Activated naive CD4-positive, alpha-beta T cell treated with anti-CD3 and anti-CD28 coated beads for 36 hours (primary cell): ENCODE results near the gene SLC7A11. TPM values are rescaled to one million over a fixed set of nuclear protein-coding genes. Genes with fewer than 3 reads are reported as not detected.

Experiments used
- CTCF ChIA-PET: fragments of 350-600 bp; sonication (Branson Sonifier 250); formaldehyde crosslinking; loops from one replicate; lab custom pipeline; 2021; ENCODE audit warnings: antibody characterized with exemption; lab: Charles Lee
- DNase-seq: peaks from one replicate; pipeline ENCODE4 v3.0.0-alpha.2; 2020
- H3K27ac Mint-ChIP-seq: one replicate; pipeline ENCODE4 v1.8.0; 2021; ENCODE audit warnings: mild to moderate bottlenecking, mixed read lengths
- H3K27me3 Mint-ChIP-seq: one replicate; pipeline ENCODE4 v1.8.0; 2021; ENCODE audit warnings: low read depth, mixed read lengths
- H3K36me3 Mint-ChIP-seq: one replicate; pipeline ENCODE4 v1.8.0; 2021; ENCODE audit warnings: low read depth, mixed read lengths
- H3K4me1 Mint-ChIP-seq: one replicate; pipeline ENCODE4 v1.8.0; 2021; ENCODE audit warnings: low read depth, mixed read lengths
- H3K4me3 Mint-ChIP-seq: one replicate; pipeline ENCODE4 v1.8.0; 2021; ENCODE audit warnings: mild to moderate bottlenecking, moderate library complexity, mixed read lengths
- H3K9me3 Mint-ChIP-seq: one replicate; pipeline ENCODE4 v1.8.0; 2021; ENCODE audit warnings: mixed read lengths
- intact Hi-C: fragments of 100-400 bp; cut with micrococcal nuclease; formaldehyde crosslinking; loops from one replicate; pipeline ENCODE4 v1.15.1; 2023
- total RNA-seq, 2 experiments: library from RNA; stranded (reverse); gene quantifications; one replicate each; pipeline ENCODE4 v1.2.3, GENCODE V29; 2021

SLC7A11 gene
- total RNA-seq, result 1 to 10 TPM; 3.2 to 3.4 TPM

DNA sequence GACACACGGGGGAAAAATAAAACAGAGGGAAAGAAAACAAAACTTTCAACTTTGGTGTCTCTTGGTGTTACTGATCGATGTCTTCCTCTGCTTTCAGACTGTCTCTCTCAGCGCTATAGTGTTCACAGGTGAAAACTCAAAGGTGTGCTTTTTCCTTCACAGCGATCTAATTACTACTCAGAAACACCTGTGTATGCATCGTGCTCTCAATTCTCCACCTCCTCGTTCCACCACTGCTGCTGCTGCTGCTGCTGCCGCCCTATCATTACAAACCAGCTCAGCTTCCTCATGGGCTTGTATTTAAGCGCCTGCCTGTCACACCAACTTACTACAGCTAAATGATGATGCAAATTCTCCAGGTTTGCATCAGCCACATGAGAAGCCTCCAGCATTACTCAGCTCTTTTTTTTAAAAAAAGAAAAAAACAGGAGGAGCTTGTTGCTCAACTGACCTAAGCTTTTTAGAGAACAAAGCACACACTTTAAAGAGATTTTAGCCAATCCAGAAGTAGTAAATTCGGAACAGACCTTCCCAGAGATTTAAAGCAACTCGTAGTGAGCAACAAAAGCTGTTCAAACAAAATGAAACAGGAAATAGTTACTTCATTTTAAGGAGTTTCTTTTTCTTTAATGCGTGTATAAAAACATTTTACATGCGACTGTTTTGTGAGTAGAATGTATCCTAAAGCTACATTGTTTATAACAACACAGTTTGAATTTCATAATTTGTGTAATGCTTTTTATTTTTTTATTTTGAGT, at the start of gene SLC7A11:
TSS of gene SLC7A11 (minus strand) at position 274 of the 758 bp plus-strand sequence. CDS start 280 bp downstream, outside the sequence.
- peak; percentile 77 for DNase-seq
- CTCF ChIA-PET, result interaction anchor here (0.7 kb wide), 1 partner anchor 58 kb away, joined by 4 read pairs; no protein-coding TSS in a partner anchor
- intact Hi-C loops, result loop anchor here (1.0 to 10.0 kb wide), 3 partner anchors 633 to 840 kb away; partner anchors contain the start of gene NOCT
- H3K27me3 Mint-ChIP-seq, result no peaks in the 10 kb centered on the region
- H3K4me3 Mint-ChIP-seq, result peak within 1 kb of the TSS; percentile 85
- peaks cover 3% of the 10 kb centered on the region for H3K36me3 Mint-ChIP-seq
- H3K9me3 Mint-ChIP-seq, result no peaks in the 10 kb centered on the region
- H3K27ac Mint-ChIP-seq, result peak within 1 kb of the TSS; percentile 92
- H3K4me1 Mint-ChIP-seq, result peaks cover 11% of the 10 kb centered on the region

DNA sequence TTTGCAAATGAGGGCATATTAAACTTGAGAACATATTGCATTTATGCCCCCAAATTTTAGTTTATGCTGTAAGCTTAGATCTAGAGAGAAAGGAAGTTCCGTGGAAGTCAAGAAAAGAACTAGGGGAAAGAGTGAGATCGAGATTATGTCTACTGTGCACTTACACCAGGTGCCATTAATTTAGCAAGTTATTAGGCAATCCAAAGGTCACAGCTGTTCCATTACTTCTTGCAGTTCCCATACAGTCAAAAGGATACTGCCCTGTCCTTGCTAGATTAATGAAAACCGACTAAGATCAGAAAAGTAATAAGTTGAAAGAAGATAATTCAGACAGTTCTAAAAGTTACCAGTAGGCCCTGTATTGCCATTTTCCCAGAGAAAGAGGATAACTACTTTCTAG, 49.3 kb upstream of the SLC7A11 start:
- no peak for DNase-seq
- Mint-ChIP-seq H3K9me3 (no peaks in the 10 kb centered on the region), H3K4me3 (no peak overlapping the region), H3K36me3 (no peaks in the 10 kb centered on the region), H3K4me1 (no peaks in the 10 kb centered on the region), H3K27ac (no peak overlapping the region), H3K27me3 (peaks cover 2% of the 10 kb centered on the region)
- CTCF ChIA-PET, result no interaction called here
- intact Hi-C loops, result no loop called here

DNA sequence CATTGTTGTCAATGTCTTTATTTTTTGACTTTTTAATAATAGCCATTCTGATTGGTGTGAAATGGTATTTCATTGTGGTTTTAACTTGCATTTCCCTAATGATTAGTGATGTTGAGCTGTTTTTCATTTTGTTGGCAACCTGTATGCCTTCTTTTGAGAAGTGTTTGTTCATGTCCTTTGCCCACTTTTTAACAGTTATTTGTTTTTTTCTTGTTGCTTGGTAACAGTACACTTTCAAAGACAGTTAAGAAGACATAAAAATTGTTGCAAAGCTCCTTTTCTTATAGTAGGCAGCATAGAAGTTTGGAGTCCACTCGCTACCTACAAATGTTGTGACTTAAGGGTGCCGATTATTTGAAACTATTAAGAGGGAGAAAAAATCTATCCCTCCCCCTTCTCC, 48.7 kb upstream of the SLC7A11 start:
- Mint-ChIP-seq H3K36me3 (no peaks in the 10 kb centered on the region), H3K27ac (no peak overlapping the region), H3K27me3 (peaks cover 2% of the 10 kb centered on the region), H3K4me1 (no peaks in the 10 kb centered on the region), H3K9me3 (no peaks in the 10 kb centered on the region), H3K4me3 (no peak overlapping the region)
- CTCF ChIA-PET, result no interaction called here
- no peak for DNase-seq
- intact Hi-C loops, result no loop called here

DNA sequence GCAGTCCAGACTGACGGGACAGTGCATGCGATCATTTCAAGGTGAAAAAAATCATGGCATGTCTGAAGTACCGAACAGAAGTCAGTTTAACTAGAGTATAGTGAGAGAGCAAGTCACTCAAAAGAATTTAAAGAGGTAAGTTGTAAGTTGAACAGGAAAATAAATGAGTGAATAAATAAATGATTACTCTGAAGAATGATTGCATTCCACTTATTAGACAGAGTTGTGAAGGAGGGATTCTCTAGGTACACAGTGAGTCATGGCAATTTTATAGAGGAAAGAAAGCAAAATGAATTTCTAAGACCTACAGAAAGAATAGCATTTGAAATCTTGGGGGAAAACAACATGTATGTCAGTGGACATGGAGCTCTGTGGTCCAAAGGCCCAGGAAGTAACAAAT, 37.1 kb upstream of the SLC7A11 start:
- CTCF ChIA-PET, result no interaction called here
- no peaks in the 10 kb centered on the region for H3K36me3 Mint-ChIP-seq
- no peaks in the 10 kb centered on the region for H3K9me3 Mint-ChIP-seq
- DNase-seq, result no peak
- no peak overlapping the region for H3K27ac Mint-ChIP-seq
- no peak overlapping the region for H3K4me3 Mint-ChIP-seq
- no peaks in the 10 kb centered on the region for H3K27me3 Mint-ChIP-seq
- intact Hi-C loops, result no loop called here
- H3K4me1 Mint-ChIP-seq, result no peaks in the 10 kb centered on the region

DNA sequence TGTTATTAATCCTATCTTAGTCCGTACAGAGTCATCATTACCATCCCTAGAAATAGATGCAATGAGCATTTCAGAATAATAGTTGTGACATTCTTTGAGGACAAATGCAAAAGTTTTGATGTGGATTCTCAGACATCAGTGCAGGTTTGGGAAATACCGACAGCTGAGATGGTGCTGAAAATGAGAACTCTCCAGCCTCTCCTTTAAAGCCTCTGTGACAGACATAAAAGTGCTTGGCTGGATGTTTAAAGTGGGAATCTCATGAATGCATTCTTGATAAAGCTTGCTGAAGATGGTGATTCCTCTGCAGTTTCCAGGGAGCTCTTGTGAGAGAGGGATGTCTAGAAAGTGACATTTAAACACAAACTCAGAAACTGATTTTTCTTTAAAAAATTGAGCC, 35.0 kb upstream of the SLC7A11 start:
- Mint-ChIP-seq H3K27ac (no peak overlapping the region), H3K4me3 (no peak overlapping the region), H3K27me3 (no peaks in the 10 kb centered on the region), H3K4me1 (no peaks in the 10 kb centered on the region), H3K9me3 (no peaks in the 10 kb centered on the region), H3K36me3 (no peaks in the 10 kb centered on the region)
- intact Hi-C loops, result no loop called here
- no peak for DNase-seq
- CTCF ChIA-PET, result no interaction called here

DNA sequence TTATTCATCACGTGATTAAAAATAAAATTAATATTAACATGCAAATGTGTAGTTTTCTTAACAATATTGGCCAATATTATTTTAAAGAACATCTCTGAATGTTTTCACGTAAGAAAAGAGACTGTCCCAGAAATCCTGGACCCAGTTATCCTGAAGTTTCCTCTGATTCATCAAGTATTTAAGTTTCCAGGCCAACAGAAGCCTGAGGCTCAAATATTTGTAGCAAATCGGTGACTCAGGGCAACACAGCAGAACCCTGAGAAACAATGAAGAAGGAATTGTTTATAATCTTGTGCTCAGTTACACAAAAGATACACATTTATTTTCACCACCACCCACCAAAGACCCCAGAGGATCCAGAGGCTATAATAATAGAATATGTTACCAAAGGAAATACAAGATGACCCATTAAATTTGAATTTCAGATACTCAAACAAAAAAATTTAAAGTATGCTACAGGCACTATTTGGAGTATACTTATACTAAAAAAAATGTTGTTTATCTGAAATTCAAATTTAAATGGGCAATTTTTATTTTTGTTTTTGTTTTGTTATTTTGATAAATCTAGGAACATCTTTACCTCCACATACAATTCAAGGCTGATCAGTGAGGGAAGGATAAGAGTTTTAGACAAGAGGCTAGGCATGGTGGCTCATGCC, 33.9 kb upstream of the SLC7A11 start:
- Mint-ChIP-seq H3K36me3 (no peaks in the 10 kb centered on the region), H3K4me3 (no peak overlapping the region), H3K9me3 (no peaks in the 10 kb centered on the region), H3K27ac (no peak overlapping the region), H3K4me1 (no peaks in the 10 kb centered on the region), H3K27me3 (no peaks in the 10 kb centered on the region)
- intact Hi-C loops, result no loop called here
- DNase-seq, result no peak
- CTCF ChIA-PET, result no interaction called here

GRCh38 chr4:138275216-138275615, 33.1 kb upstream of the SLC7A11 start:
- Mint-ChIP-seq H3K4me3 (no peak overlapping the region), H3K9me3 (no peaks in the 10 kb centered on the region), H3K4me1 (no peaks in the 10 kb centered on the region), H3K27ac (no peak overlapping the region), H3K36me3 (no peaks in the 10 kb centered on the region), H3K27me3 (no peaks in the 10 kb centered on the region)
- no peak for DNase-seq
- CTCF ChIA-PET, result interaction anchor here (0.6 kb wide), 1 partner anchor 596 kb away, joined by 3 read pairs; no protein-coding TSS in a partner anchor
- intact Hi-C loops, result no loop called here

- no peak for DNase-seq
- peaks cover 2% of the 10 kb centered on the region for H3K27me3 Mint-ChIP-seq
- no peak overlapping the region for H3K27ac Mint-ChIP-seq
- no peaks in the 10 kb centered on the region for H3K4me1 Mint-ChIP-seq
- CTCF ChIA-PET, result interaction anchor here (0.7 kb wide), 1 partner anchor 180 kb away, joined by 3 read pairs; no protein-coding TSS in a partner anchor
- intact Hi-C loops, result no loop called here
- H3K9me3 Mint-ChIP-seq, result no peaks in the 10 kb centered on the region
- H3K36me3 Mint-ChIP-seq, result no peaks in the 10 kb centered on the region
- H3K4me3 Mint-ChIP-seq, result no peak overlapping the region
Measured at GRCh38 chr4:138269175-138269574, 27.0 kb upstream of the SLC7A11 start.

GRCh38 chr4:138267835-138268234, 25.7 kb upstream of the SLC7A11 start:
- intact Hi-C loops, result no loop called here
- H3K4me3 Mint-ChIP-seq, result no peak overlapping the region

GRCh38 chr4:138266948-138267347, 24.8 kb upstream of the SLC7A11 start:
- Mint-ChIP-seq H3K9me3 (no peaks in the 10 kb centered on the region), H3K36me3 (no peaks in the 10 kb centered on the region), H3K27me3 (peaks cover 4% of the 10 kb centered on the region), H3K4me1 (no peaks in the 10 kb centered on the region), H3K27ac (no peak overlapping the region), H3K4me3 (no peak overlapping the region)
- no peak for DNase-seq
- CTCF ChIA-PET, result no interaction called here
- intact Hi-C loops, result no loop called here

More at GRCh38 chr4:138267835-138268234, 25.7 kb upstream of the SLC7A11 start:
- Mint-ChIP-seq H3K9me3 (no peaks in the 10 kb centered on the region), H3K27ac (no peak overlapping the region), H3K27me3 (peaks cover 4% of the 10 kb centered on the region), H3K4me1 (no peaks in the 10 kb centered on the region), H3K36me3 (no peaks in the 10 kb centered on the region)
- CTCF ChIA-PET, result no interaction called here
- DNase-seq, result no peak

GRCh38 chr4:138263247-138263816, 21.2 kb upstream of the SLC7A11 start:
- CTCF ChIA-PET, result interaction anchor here (0.5 kb wide), 1 partner anchor 924 kb away, joined by 6 read pairs; no protein-coding TSS in a partner anchor
- Mint-ChIP-seq H3K4me1 (no peaks in the 10 kb centered on the region), H3K4me3 (no peak overlapping the region), H3K27ac (no peak overlapping the region), H3K36me3 (no peaks in the 10 kb centered on the region), H3K9me3 (no peaks in the 10 kb centered on the region), H3K27me3 (peaks cover 4% of the 10 kb centered on the region)
- intact Hi-C loops, result no loop called here
- no peak for DNase-seq

- H3K9me3 Mint-ChIP-seq, result no peaks in the 10 kb centered on the region
- H3K27ac Mint-ChIP-seq, result no peak overlapping the region
- peaks cover 4% of the 10 kb centered on the region for H3K27me3 Mint-ChIP-seq
- H3K36me3 Mint-ChIP-seq, result no peaks in the 10 kb centered on the region
- DNase-seq, result no peak
- CTCF ChIA-PET, result no interaction called here
- intact Hi-C loops, result no loop called here
- no peaks in the 10 kb centered on the region for H3K4me1 Mint-ChIP-seq
- no peak overlapping the region for H3K4me3 Mint-ChIP-seq
Measured at GRCh38 chr4:138262469-138262868, 20.3 kb upstream of the SLC7A11 start.
